Measurements from ENCODE around the gene NKIRAS1.

NKIRAS1 gene

DNA sequence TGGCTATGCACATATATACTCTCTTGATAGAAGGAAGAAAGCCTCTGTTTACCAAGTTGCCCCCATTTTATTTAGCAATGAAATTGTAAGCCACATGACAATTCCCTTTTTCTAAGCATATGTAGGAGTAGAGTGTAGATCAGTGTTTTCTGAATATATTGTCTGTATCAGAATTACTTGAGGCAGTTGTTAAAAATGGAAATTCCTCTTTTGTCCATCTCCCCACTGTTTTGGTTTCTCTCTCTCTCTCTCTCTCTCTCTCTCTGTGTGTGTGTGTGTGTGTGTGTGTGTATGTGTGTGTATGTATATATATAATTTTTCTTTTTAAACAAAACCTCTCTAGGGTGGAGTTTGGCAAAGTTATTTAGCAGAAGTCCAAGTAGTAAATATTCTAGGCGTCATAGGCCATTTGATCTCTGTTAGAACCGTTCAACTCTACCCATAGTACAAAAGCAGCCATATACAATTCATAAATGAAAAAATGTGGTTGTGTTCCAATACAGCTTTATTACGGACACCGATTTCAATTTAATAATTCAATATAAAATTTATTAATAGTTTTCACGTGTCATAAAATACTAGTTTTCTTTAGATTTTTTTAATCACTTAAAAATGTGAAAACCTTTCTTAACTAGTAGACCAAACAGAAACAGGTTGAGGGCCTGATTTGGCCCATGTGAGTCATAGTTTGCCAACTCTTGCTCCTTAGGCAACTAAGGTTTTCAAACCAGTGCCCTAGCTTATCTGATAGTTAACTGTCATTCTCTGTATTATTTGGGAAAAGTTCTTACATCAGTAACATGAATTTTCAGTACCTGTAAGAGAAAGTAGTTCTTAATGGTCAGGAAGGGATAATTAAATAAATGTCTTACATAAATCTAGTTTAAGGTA, 71.2 kb downstream of the NKIRAS1 start:
- no peak for DNase-seq (ENCODE audit: insufficient read length, low spot score)
- no peak for FAIRE-seq
- TF ChIP-seq TAF1 (IDR thresholded peaks at IDR 0.05; ENCODE audit: low read depth, low read length) (no peak), SPI1 (IDR thresholded peaks at IDR 0.05; ENCODE audit: low read depth, low read length) (no peak), POU2F2 (IDR thresholded peaks at IDR 0.05; ENCODE audit: low read depth, low read length) (no peak)

DNA sequence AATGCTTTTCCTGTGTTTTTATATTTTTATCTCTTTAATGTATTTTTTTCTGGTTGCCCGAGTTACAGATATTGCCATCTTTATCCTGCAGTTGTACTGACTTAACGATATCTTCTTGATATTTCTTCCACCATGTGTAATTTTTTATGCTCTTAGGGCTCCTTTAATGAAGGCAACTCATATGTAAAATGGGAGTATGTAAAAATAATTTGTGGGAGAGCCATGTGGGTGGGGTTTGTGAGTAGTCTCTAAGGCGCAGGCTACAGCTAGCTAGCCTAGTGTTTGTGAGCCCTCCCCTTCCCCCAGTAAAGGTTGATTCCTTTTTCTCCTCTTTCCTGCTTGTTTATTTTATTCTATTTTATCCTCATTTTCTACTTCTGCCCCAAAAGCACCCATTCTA, 72.9 kb downstream of the NKIRAS1 start:
- TF ChIP-seq PAX5 (IDR thresholded peaks at IDR 0.05; ENCODE audit: insufficient read depth, low read length, severe bottlenecking) (no peak), POLR2AphosphoS5 (IDR thresholded peaks at IDR 0.05; ENCODE audit: low read depth, low read length) (no peak), POU2F2 (IDR thresholded peaks at IDR 0.05; ENCODE audit: low read depth, low read length) (no peak), POLR2A (IDR thresholded peaks at IDR 0.05; ENCODE audit: low read depth, low read length) (no peak), SPI1 (IDR thresholded peaks at IDR 0.05; ENCODE audit: low read depth, low read length) (no peak), TAF1 (IDR thresholded peaks at IDR 0.05; ENCODE audit: low read depth, low read length) (no peak)
- no peak for DNase-seq (ENCODE audit: insufficient read length, low spot score)
- FAIRE-seq = no peak
